HEK293 (cell line): ENCODE data around the gene PACRGL.

Source experiments
- CTCF ChIA-PET: fragments of 350-600 bp; formaldehyde crosslinking; extraction: SDS; loops from one replicate; lab custom pipeline; 2021; ENCODE audit warnings: antibody characterized with exemption; lab: Yijun Ruan, JAX
- POLR2A ChIA-PET: fragments of 300-600 bp; formaldehyde crosslinking; extraction: SDS; loops from one replicate; lab custom pipeline; 2020; ENCODE audit warnings: antibody characterized with exemption, inconsistent platforms; lab: Yijun Ruan, JAX
- H3K27ac ChIP-seq: fragments of 200-500 bp; sonication (Bioruptor generic); 2 replicates; pipeline ENCODE4 v1.5.1; 2014; ENCODE audit warnings: low read depth, low read length, control low read depth, inconsistent platforms; ENCODE audit errors: extremely low read depth
- H3K36me3 ChIP-seq, 2 experiments: fragments of 200-500 bp in 1 of 2; sonication (Bioruptor generic) in 1 of 2; 1 replicate in 1 of 2; 2 replicates in 1 of 2; pipeline ENCODE4 v1.5.1; 2014 to 2017; ENCODE audit warnings: inconsistent platforms in 2 of 2, low read length in 2 of 2; ENCODE audit not compliant: control insufficient read depth in 2 of 2, insufficient read depth in 1 of 2
- H3K4me1 ChIP-seq: fragments of 200-500 bp; sonication (Bioruptor generic); 2 replicates; pipeline ENCODE4 v1.5.1; 2014; ENCODE audit warnings: mild to moderate bottlenecking, low read length, inconsistent platforms; ENCODE audit not compliant: control insufficient read depth, insufficient read depth
- H3K4me3 ChIP-seq: 2 replicates; pipeline ENCODE4 v1.5.1; 2011; ENCODE audit warnings: low read depth, mild to moderate bottlenecking, control low read depth, low read length, moderate library complexity
- H3K9me3 ChIP-seq: fragments of 200-500 bp; sonication (Bioruptor generic); 2 replicates; pipeline ENCODE4 v1.5.1; 2014; ENCODE audit warnings: low read depth, low read length, inconsistent platforms; ENCODE audit not compliant: control insufficient read depth, insufficient read depth
- EGR2 ChIP-seq: fragments of 450-650 bp; formaldehyde crosslinking; IDR thresholded peaks from 2 replicates; pipeline ENCODE4 v1.5.1; 2016; ENCODE audit warnings: low read depth, missing biosample characterization, missing genetic modification characterization
- GFI1B ChIP-seq: fragments of 450-650 bp; formaldehyde crosslinking; IDR thresholded peaks from 2 replicates; pipeline ENCODE4 v1.5.1; 2016; ENCODE audit warnings: missing biosample characterization, missing genetic modification characterization
- GLIS1 ChIP-seq: fragments of 450-650 bp; formaldehyde crosslinking; IDR thresholded peaks from 2 replicates; pipeline ENCODE4 v1.5.1; 2016; ENCODE audit warnings: missing biosample characterization, missing genetic modification characterization
- HOXC10 ChIP-seq: sonication (generic); formaldehyde crosslinking; IDR thresholded peaks from 2 replicates; pipeline ENCODE4 v1.8.1; 2023; ENCODE audit warnings: mild to moderate bottlenecking, missing genetic modification reagents
- MEIS1 ChIP-seq: sonication (generic); formaldehyde crosslinking; IDR thresholded peaks from 2 replicates; pipeline ENCODE4 v1.8.1; 2022; ENCODE audit warnings: missing genetic modification reagents, mild to moderate bottlenecking, borderline replicate concordance
- OVOL3 ChIP-seq: fragments of 450-650 bp; formaldehyde crosslinking; IDR thresholded peaks from 2 replicates; pipeline ENCODE4 v1.5.1; 2016; ENCODE audit warnings: missing biosample characterization, missing genetic modification characterization
- PRDM4 ChIP-seq: fragments of 450-650 bp; formaldehyde crosslinking; IDR thresholded peaks from 2 replicates; pipeline ENCODE4 v1.5.1; 2017; ENCODE audit warnings: missing biosample characterization, missing genetic modification characterization
- SETDB1 ChIP-seq: IDR thresholded peaks from one replicate; pipeline ENCODE4 v1.6.1; 2017; ENCODE audit warnings: mild to moderate bottlenecking, low read length, moderate library complexity, mixed read lengths; ENCODE audit not compliant: insufficient read length
- TRIM28 ChIP-seq: IDR thresholded peaks from 2 replicates; pipeline ENCODE4 v1.6.1; 2011; ENCODE audit warnings: low read length, control low read depth, borderline replicate concordance
- ZBTB48 ChIP-seq: fragments of 450-650 bp; formaldehyde crosslinking; IDR thresholded peaks from 2 replicates; pipeline ENCODE4 v1.5.1; 2016; ENCODE audit warnings: missing biosample characterization, missing genetic modification characterization
- ZNF112 ChIP-seq: fragments of 450-650 bp; formaldehyde crosslinking; IDR thresholded peaks from 2 replicates; pipeline ENCODE4 v1.5.0; 2017; ENCODE audit warnings: missing biosample characterization, missing genetic modification characterization
- ZNF18 ChIP-seq: fragments of 450-650 bp; formaldehyde crosslinking; IDR thresholded peaks from 2 replicates; pipeline ENCODE4 v1.5.1; 2016; ENCODE audit warnings: missing biosample characterization, missing genetic modification characterization
- ZNF19 ChIP-seq: fragments of 450-650 bp; formaldehyde crosslinking; IDR thresholded peaks from 2 replicates; pipeline ENCODE4; 2016; ENCODE audit warnings: missing biosample characterization, missing genetic modification characterization, low read depth
- ZNF214 ChIP-seq: fragments of 450-650 bp; formaldehyde crosslinking; IDR thresholded peaks from 2 replicates; pipeline ENCODE4 v1.5.1; 2017; ENCODE audit warnings: missing biosample characterization, mild to moderate bottlenecking, missing genetic modification characterization, borderline replicate concordance
- ZNF26 ChIP-seq: fragments of 450-650 bp; formaldehyde crosslinking; IDR thresholded peaks from 2 replicates; pipeline ENCODE4 v1.5.1; 2016; ENCODE audit warnings: missing biosample characterization, missing genetic modification characterization
- ZNF311 ChIP-seq: fragments of 450-650 bp; formaldehyde crosslinking; IDR thresholded peaks from 2 replicates; pipeline ENCODE4 v1.5.1; 2017; ENCODE audit warnings: missing biosample characterization, missing genetic modification characterization, borderline replicate concordance
- ZNF324 ChIP-seq: fragments of 450-650 bp; formaldehyde crosslinking; IDR thresholded peaks from 2 replicates; pipeline ENCODE4 v1.5.1; 2016; ENCODE audit warnings: missing biosample characterization, missing genetic modification characterization
- ZNF416 ChIP-seq: fragments of 450-650 bp; formaldehyde crosslinking; IDR thresholded peaks from 2 replicates; pipeline ENCODE4 v1.5.1; 2016; ENCODE audit warnings: missing biosample characterization, missing genetic modification characterization
- ZNF449 ChIP-seq: fragments of 450-650 bp; formaldehyde crosslinking; IDR thresholded peaks from 2 replicates; pipeline ENCODE4 v1.5.1; 2017; ENCODE audit warnings: missing biosample characterization, mild to moderate bottlenecking, missing genetic modification characterization, moderate library complexity
- ZNF473 ChIP-seq: fragments of 450-650 bp; formaldehyde crosslinking; IDR thresholded peaks from 2 replicates; pipeline ENCODE4 v1.5.1; 2017; ENCODE audit warnings: missing biosample characterization, missing genetic modification characterization
- ZNF544 ChIP-seq: fragments of 450-650 bp; formaldehyde crosslinking; IDR thresholded peaks from 2 replicates; pipeline ENCODE4 v1.5.0; 2017; ENCODE audit warnings: missing biosample characterization, missing genetic modification characterization
- ZNF585B ChIP-seq: fragments of 450-650 bp; formaldehyde crosslinking; IDR thresholded peaks from 2 replicates; pipeline ENCODE4 v1.5.1; 2016; ENCODE audit warnings: missing biosample characterization, missing genetic modification characterization
- ZNF645 ChIP-seq: fragments of 450-650 bp; formaldehyde crosslinking; IDR thresholded peaks from 2 replicates; pipeline ENCODE4; 2016; ENCODE audit warnings: missing biosample characterization, missing genetic modification characterization
- ZSCAN18 ChIP-seq: fragments of 450-650 bp; formaldehyde crosslinking; IDR thresholded peaks from 2 replicates; pipeline ENCODE4 v1.5.1; 2016; ENCODE audit warnings: missing biosample characterization, missing genetic modification characterization

The PACRGL gene

GRCh38 chr4:20672262-20672661 is 28.0 kb upstream of the PACRGL start (continued):
- TF ChIP-seq ZNF449 (tag by site-specific recombination), result no peak
- no peak for TF ChIP-seq ZNF214
- TF ChIP-seq ZNF18 (tag by site-specific recombination), result no peak
- no peak for TF ChIP-seq ZBTB48 (tag by site-specific recombination)
- no peak for TF ChIP-seq ZNF112 (tag by site-specific recombination)
- no peak for TF ChIP-seq ZNF473 (tag by site-specific recombination)

- ChIA-PET CTCF (interaction anchor here (0.7 to 1.0 kb wide), 2 partner anchors 9 to 23 kb away, joined by 3 read pairs; no protein-coding TSS in a partner anchor), POLR2A (no interaction called here)
- no peak for TF ChIP-seq ZNF324
- TF ChIP-seq ZNF311 (tag by site-specific recombination), result no peak
- TF ChIP-seq SETDB1, result no peak
- TF ChIP-seq ZNF19, result no peak
- no peak for TF ChIP-seq GFI1B (tag by site-specific recombination)
- TF ChIP-seq ZNF585B, result no peak
- no peak for TF ChIP-seq OVOL3 (tag by site-specific recombination)
- no peak for TF ChIP-seq PRDM4 (tag by site-specific recombination)
- Histone ChIP-seq H3K4me3 (no peak overlapping the region), H3K9me3 (no peaks in the 10 kb centered on the region), H3K27ac (no peak overlapping the region), H3K36me3 (no peaks in the 10 kb centered on the region), H3K4me1 (no peaks in the 10 kb centered on the region)
Observed at GRCh38 chr4:20675786-20676185, 24.5 kb upstream of the PACRGL start.

GRCh38 chr4:20676501-20677197 is 23.6 kb upstream of the PACRGL start:
- no peaks in the 10 kb centered on the region for H3K9me3 ChIP-seq
- H3K27ac ChIP-seq, result no peak overlapping the region
- ChIA-PET CTCF (interaction anchor here (1.3 kb wide), 1 partner anchor 9 kb away, joined by 5 read pairs; no protein-coding TSS in a partner anchor), POLR2A (no interaction called here)
- no peaks in the 10 kb centered on the region for H3K36me3 ChIP-seq
- no peak for TF ChIP-seq ZSCAN18 (tag by site-specific recombination)
- TF ChIP-seq ZNF645 (tag by site-specific recombination), result no peak
- TF ChIP-seq HOXC10 (CRISPR knock-in tag), result no peak
- TF ChIP-seq MEIS1 (CRISPR knock-in tag), result no peak
- no peak for TF ChIP-seq ZNF26 (tag by site-specific recombination)
- TF ChIP-seq EGR2 (tag by site-specific recombination), result no peak
- TF ChIP-seq TRIM28, result no peak
- TF ChIP-seq ZNF416 (tag by site-specific recombination), result no peak
- TF ChIP-seq ZNF544, result no peak
- TF ChIP-seq GLIS1, result no peak
- H3K4me3 ChIP-seq, result no peak overlapping the region
- no peaks in the 10 kb centered on the region for H3K4me1 ChIP-seq
